Activated CD4-positive, alpha-beta T cell treated with anti-CD3 and anti-CD28 coated beads for 24 hours (primary cell): ENCODE results near the gene GRID2.

Experiments
- DNase-seq, 2 donors: peaks; one replicate each; pipeline ENCODE4 v3.0.0-alpha.2; 2020; ENCODE audit warnings: low read depth in 2 of 2

Gene GRID2

GRCh38 chr4:93501244-93501643, 1197.5 kb downstream of the GRID2 start:
- DNase-seq = no peak

GRCh38 chr4:93501946-93502345, 1198.2 kb downstream of the GRID2 start:
- DNase-seq = no peak

GRCh38 chr4:93502991-93503390, 1199.2 kb downstream of the GRID2 start:
- DNase-seq = no peak

GRCh38 chr4:93513851-93514250, 1210.1 kb downstream of the GRID2 start:
- no peak for DNase-seq

- DNase-seq = no peak
These were observed 1211.4 kb downstream of the GRID2 start for GRCh38 chr4:93515208-93515607.

- no peak for DNase-seq
These were observed 1226.1 kb downstream of the GRID2 start for GRCh38 chr4:93529692-93530372.

GRCh38 chr4:93532234-93532633, 1228.5 kb downstream of the GRID2 start:
- DNase-seq = no peak

- DNase-seq = no peak
These were observed 1236.8 kb downstream of the GRID2 start for GRCh38 chr4:93540562-93540961.

GRCh38 chr4:93561842-93562241, 1258.1 kb downstream of the GRID2 start:
- DNase-seq = no peak

GRCh38 chr4:93568758-93569157, 1265.0 kb downstream of the GRID2 start:
- no peak for DNase-seq

- DNase-seq = no peak
These were observed 1269.5 kb downstream of the GRID2 start for GRCh38 chr4:93573285-93573684.

GRCh38 chr4:93578942-93579341, 1275.2 kb downstream of the GRID2 start:
- DNase-seq = no peak

GRCh38 chr4:93605163-93605562, 1301.4 kb downstream of the GRID2 start:
- no peak for DNase-seq

GRCh38 chr4:93617606-93618005, 1313.8 kb downstream of the GRID2 start:
- DNase-seq = no peak

- no peak for DNase-seq
These were observed 1330.0 kb downstream of the GRID2 start for GRCh38 chr4:93633721-93634120.

GRCh38 chr4:93635943-93636342, 1332.2 kb downstream of the GRID2 start:
- no peak for DNase-seq

- no peak for DNase-seq
These were observed 1341.4 kb downstream of the GRID2 start for GRCh38 chr4:93645120-93645519.

- no peak for DNase-seq
These were observed 1342.6 kb downstream of the GRID2 start for GRCh38 chr4:93646233-93646930.

- DNase-seq = no peak
These were observed 1344.5 kb downstream of the GRID2 start for GRCh38 chr4:93648258-93648657.

GRCh38 chr4:93649828-93650227, 1346.1 kb downstream of the GRID2 start:
- no peak for DNase-seq

- no peak for DNase-seq
These were observed 1350.4 kb downstream of the GRID2 start for GRCh38 chr4:93654211-93654610.

- no peak for DNase-seq
These were observed 1353.8 kb downstream of the GRID2 start for GRCh38 chr4:93657527-93657926.

GRCh38 chr4:93658443-93658842, 1354.7 kb downstream of the GRID2 start:
- DNase-seq = no peak

- no peak for DNase-seq
These were observed 1355.9 kb downstream of the GRID2 start for GRCh38 chr4:93659629-93660028.
